A549 (cell line): Measurements from ENCODE around the gene CEP78.

ENCODE experiments used
- CEBPB ChIP-seq, 2 experiments: fragments of >200 bp in 1 of 2; sonication (Bioruptor Twin) in 1 of 2; formaldehyde crosslinking in 1 of 2; IDR thresholded peaks; 2 replicates each; pipeline ENCODE4 v1.6.1; 2012 to 2016
- JUNB ChIP-seq: fragments of >200 bp; sonication (Bioruptor Twin); formaldehyde crosslinking; IDR thresholded peaks from 2 replicates; pipeline ENCODE4 v1.6.1; 2016
- MAFK ChIP-seq: fragments of 450-650 bp; IDR thresholded peaks from 2 replicates; pipeline ENCODE4 v1.6.1; 2014; ENCODE audit not compliant: partially characterized antibody
- MYC ChIP-seq: IDR thresholded peaks from 2 replicates; pipeline ENCODE4 v1.6.1; 2012; ENCODE audit warnings: mild to moderate bottlenecking, inconsistent platforms, low read length, improper control_type of control experiment, borderline replicate concordance
- POLR2A ChIP-seq: IDR thresholded peaks from 2 replicates; pipeline ENCODE4 v1.6.1; 2012; ENCODE audit warnings: mild to moderate bottlenecking, low read length
- RFX5 ChIP-seq: fragments of 450-650 bp; IDR thresholded peaks from 2 replicates; pipeline ENCODE4 v1.7.1; 2014; ENCODE audit warnings: antibody characterized with exemption, mild to moderate bottlenecking, moderate library complexity
- ZSCAN20 ChIP-seq: fragments of 250-450 bp; sonication (Bioruptor Pico); IDR thresholded peaks from 2 replicates; pipeline ENCODE4 v1.8.0; 2022; ENCODE audit warnings: mild to moderate bottlenecking, moderate library complexity
- TF ChIP-seq, protein P1 (sequence below): fragments of 250-450 bp; sonication (Bioruptor Pico); IDR thresholded peaks from 2 replicates; pipeline ENCODE4 v1.5.0; 2021; ENCODE audit warnings: mild to moderate bottlenecking, moderate library complexity, borderline replicate concordance
- TF ChIP-seq, protein P2 (sequence below): fragments of >200 bp; sonication (Bioruptor Twin); formaldehyde crosslinking; IDR thresholded peaks from 3 replicates; pipeline ENCODE4 v1.5.1; 2016
- TF ChIP-seq, protein P3 (sequence below): IDR thresholded peaks from 2 replicates; pipeline ENCODE4 v1.6.1; 2012

DNA sequence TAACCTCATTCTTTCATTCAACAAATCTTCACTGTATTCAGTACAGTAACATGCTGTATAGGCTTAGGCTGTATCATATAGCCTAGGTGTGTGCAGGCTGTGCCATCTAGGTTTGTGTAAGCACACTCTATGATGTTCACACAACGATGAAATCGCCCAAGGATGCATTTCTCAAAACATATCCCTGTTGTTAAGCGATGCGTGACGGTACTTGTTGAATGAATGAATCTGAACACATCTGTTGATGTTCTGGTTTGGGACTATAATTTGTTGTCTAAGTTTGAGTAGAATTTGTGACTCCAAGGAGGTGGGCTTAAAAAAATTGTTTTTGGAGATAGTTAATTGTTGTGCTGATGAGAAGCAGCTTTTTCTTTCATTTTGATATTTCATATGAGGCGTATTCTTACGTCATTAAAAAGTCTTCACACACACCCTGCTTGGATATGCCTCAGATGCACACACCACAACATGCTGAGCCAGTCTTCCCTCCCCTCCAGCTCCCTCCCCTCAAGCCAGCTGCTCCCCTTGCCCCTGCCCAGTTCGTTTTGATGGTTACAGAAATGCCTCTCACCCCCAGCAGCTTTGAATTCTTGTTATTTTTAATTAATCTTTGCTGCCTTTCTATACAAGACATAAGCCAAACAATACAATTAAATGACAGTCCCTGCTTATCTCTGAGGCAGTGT, 55.5 kb downstream of the CEP78 start:
- TF ChIP-seq POLR2A (no peak), MYC (no peak), RFX5 (no peak), JUNB (no peak), CEBPB (IDR thresholded peaks at IDR 0.05) (no peak), ZSCAN20 (CRISPR knock-in tag) (no peak), MAFK (no peak)
- TF ChIP-seq, protein P1, sequence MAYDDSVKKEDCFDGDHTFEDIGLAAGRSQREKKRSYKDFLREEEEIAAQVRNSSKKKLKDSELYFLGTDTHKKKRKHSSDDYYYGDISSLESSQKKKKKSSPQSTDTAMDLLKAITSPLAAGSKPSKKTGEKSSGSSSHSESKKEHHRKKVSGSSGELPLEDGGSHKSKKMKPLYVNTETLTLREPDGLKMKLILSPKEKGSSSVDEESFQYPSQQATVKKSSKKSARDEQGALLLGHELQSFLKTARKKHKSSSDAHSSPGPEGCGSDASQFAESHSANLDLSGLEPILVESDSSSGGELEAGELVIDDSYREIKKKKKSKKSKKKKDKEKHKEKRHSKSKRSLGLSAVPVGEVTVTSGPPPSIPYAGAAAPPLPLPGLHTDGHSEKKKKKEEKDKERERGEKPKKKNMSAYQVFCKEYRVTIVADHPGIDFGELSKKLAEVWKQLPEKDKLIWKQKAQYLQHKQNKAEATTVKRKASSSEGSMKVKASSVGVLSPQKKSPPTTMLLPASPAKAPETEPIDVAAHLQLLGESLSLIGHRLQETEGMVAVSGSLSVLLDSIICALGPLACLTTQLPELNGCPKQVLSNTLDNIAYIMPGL = no peak
- TF ChIP-seq, protein P2, sequence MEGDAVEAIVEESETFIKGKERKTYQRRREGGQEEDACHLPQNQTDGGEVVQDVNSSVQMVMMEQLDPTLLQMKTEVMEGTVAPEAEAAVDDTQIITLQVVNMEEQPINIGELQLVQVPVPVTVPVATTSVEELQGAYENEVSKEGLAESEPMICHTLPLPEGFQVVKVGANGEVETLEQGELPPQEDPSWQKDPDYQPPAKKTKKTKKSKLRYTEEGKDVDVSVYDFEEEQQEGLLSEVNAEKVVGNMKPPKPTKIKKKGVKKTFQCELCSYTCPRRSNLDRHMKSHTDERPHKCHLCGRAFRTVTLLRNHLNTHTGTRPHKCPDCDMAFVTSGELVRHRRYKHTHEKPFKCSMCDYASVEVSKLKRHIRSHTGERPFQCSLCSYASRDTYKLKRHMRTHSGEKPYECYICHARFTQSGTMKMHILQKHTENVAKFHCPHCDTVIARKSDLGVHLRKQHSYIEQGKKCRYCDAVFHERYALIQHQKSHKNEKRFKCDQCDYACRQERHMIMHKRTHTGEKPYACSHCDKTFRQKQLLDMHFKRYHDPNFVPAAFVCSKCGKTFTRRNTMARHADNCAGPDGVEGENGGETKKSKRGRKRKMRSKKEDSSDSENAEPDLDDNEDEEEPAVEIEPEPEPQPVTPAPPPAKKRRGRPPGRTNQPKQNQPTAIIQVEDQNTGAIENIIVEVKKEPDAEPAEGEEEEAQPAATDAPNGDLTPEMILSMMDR = no peak
- TF ChIP-seq, protein P3, sequence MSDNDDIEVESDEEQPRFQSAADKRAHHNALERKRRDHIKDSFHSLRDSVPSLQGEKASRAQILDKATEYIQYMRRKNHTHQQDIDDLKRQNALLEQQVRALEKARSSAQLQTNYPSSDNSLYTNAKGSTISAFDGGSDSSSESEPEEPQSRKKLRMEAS = no peak
